HG03064 (cell line): Measurements from ENCODE around the gene STARD3.
"Not testable (repeated sequence)": the region's sequence is repeated elsewhere in the genome, so short reads cannot be mapped to it uniquely, and the experiment has no call there.

Experiments used
- ATAC-seq: cut with Tn5 transposase; IDR thresholded peaks from one replicate; pipeline ENCODE4 v1.9.1; 2021; ENCODE audit warnings: low read depth; ENCODE audit not compliant: unreplicated experiment

The STARD3 gene

DNA sequence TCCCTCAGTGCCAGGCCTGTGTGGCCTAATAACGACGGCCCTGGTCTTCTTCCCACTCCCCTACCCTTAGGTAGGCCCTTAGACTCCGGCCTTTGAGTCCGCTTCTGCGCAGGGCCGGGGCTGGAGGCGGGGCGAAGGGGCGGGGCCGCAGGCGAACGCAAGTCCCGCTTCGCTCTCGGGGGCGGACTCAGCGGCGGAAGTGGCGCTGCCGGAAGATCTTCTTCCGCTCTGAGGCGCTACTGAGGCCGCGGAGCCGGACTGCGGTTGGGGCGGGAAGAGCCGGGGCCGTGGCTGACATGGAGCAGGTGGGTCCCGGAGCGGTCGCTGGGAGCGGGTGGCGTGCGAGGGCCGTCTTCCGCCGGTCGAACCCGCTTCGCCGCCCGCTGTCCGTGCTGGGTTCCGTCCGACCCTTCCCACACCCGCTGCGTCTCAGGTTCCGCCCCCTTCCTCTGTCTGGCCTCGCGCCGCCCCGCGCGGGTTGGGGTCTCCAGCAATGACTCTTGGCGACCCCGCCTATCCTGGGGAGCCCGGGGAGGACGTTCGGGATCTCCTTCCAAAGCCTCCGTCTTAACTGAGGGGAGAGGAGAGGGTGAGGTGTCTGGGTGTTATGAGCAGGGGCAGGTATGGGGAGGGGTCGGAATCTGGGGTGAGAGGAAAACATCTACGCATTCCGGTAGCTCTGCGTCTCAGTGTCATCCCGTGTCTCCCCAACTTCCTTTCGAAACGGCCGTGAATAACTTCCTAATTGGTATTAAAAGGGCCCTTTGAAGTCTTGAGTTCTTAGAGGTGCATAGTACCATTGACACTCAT lies at the start of gene STARD3:
Gene STARD3 (plus strand): TSS at position 218 of the 810 bp plus-strand sequence. CDS start 16,388 bp downstream, outside the sequence.
- ATAC-seq = peak; percentile 70

DNA sequence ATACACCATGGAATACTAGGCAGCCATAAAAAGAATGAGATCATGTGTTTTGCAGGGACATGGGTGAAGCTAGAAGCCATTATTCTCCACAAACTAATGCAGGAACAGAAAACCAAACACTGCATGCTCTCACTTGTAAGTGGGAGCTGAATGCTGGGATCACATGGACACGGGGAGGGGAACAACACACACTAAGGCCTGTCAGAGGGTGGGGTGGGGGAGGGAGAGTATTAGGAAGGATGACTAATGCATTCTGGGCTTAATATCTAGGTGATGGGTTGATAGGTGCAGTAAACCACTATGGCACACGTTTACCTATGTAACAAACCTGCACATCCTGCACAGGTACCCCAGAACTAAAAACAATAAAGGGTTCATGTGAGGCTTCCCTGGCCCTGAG lies 46.8 kb upstream of the STARD3 start:
- ATAC-seq = not testable (repeated sequence)

DNA sequence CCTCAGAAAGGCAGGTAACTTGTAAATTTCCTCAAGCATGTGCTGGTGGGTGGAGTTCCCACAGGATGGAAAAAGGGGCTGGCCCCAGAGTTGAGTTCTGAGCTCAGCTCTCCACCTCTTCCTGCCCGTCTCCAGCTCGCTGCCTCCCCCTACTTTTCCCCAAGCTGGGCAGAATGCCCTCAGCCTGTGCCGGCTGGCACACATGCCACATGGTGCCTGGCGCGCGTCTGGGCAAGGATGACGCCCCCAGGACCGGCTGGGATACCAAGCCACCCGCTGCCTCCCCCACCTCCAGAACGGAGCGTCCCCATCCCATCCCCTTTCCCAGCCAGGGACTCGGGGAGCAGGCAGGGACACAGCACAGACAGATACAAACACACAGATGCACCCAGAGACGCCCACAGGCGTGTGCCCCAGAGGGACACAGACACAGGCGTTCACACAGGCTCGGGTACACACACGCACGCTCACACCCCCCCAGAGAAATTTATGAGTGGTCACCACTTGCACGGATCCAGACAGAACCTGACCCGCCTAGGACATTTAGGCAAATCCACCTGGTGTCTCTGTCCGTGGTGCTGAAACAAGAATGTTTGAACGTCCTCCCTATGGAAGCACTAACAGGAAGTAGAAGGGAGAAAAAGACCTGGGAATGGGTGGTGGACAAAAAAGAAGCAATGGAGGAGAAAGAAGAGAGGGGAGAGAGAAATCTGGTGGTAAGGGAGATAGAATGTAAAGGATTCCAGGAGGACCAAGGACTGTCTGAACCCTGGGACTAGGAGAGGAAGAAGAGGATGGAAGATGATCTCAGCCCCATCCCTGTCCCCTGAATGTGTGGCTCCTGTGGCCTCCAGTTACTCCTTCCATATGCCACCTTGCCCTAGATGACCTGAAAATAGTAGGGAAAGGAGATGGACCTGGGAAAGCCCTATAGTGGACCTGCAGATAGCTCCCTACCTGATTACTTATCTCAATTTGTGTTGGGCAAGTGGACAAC lies 44.7 kb upstream of the STARD3 start:
- ATAC-seq = no peak

DNA sequence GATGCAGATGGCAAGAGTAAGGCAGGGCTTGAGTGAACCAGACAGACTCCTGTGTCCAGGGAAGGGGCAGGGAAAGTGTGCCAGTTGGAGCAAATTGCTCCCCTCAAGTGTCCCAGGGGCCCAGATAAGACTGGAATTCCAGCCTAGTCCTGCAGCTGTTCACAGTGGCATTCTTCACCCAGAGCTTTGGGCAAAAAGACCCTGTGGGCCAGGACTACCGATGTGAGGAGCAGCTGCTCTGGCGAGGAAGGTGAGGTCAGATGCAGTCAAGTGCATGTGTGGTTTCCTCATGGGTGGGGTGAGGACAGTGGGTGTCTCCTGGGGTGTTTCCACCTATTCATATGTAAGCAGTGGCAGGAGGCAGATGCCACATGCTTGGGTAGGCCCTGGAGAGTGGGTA lies 43.6 kb upstream of the STARD3 start:
- ATAC-seq = no peak

DNA sequence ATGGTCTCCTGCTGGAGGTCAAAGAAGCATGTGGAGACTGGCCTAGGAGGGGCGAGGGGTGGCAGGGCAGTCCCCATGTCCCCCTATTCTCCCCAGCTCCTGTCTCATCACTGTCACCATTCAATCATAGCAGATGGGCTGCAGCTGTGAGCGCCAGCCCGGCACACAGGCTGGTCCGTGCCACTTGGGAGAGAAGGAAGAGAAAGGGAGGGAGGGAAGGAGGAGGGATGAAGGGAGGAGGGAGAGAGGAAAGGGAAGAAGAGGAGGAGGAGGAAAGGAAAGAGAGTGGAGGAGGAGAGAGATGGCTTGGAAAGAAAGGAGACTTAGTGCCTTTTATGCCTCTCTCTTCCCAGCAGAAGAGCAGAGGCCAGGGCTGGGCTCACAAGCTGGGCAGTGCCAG lies 41.6 kb upstream of the STARD3 start:
- ATAC-seq = no peak

DNA sequence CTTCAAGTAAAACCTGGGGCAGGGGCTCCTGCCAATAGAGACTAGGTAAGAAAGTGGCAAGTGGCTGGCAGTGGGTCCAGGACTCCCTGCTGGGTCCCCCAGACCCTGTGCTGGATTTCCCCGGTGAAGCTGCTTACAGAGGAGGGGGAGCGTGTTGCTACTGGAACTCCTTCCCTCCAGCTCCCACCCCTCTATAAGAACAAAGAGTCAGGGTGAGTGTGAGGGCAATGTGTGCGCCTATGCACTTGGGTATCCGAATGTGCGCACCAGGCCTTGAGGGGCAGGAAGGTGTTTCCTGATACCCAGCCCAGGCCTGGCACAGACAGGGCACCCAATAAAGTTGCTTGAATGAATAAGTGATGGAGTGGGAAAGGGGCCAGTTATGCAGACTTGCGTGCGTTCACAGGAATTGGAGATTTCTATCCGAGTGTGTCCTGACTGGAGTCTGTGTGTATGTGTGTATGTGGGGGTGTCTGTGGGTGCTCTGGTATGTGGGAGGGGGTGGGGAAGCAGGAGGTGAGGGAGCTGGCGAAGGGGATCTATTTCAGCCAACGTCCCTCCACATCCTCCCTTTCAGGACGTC lies 40.9 kb upstream of the STARD3 start:
- no peak for ATAC-seq

DNA sequence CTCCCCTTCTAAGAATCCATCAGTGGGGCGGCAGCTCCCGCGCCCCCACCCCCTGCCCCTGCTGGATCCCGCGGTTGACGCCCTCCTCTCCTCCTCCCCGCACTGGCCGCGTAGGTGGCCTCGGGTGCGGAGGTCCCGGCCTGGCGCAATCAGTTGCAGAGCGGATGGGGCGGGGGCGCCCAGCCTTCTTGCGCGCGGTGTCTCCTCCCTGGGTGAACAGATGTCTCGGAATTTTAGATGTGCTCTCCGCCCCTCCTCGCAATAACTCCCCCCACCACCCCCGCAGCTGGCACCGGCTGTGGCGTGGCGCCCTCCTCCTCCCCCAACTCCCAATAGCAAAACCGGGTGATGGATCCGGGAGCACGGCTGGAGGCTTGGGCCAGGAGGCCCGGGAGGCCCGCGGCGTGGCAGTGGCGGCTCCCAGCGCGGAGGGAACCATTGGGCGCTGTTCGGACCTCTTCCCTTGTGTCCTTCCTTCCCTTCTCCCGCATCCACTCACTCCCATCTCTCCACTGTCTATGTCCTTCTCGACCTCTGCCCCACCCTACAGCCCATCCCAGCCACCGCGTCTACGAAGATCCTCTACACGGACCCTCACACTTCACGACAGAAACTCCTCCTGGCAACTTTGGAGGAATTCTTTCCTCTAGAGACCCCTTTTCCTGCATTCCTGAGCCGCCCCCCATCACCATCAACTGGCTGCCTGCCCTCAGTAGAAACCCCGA lies 40.2 kb upstream of the STARD3 start:
- ATAC-seq = no peak

DNA sequence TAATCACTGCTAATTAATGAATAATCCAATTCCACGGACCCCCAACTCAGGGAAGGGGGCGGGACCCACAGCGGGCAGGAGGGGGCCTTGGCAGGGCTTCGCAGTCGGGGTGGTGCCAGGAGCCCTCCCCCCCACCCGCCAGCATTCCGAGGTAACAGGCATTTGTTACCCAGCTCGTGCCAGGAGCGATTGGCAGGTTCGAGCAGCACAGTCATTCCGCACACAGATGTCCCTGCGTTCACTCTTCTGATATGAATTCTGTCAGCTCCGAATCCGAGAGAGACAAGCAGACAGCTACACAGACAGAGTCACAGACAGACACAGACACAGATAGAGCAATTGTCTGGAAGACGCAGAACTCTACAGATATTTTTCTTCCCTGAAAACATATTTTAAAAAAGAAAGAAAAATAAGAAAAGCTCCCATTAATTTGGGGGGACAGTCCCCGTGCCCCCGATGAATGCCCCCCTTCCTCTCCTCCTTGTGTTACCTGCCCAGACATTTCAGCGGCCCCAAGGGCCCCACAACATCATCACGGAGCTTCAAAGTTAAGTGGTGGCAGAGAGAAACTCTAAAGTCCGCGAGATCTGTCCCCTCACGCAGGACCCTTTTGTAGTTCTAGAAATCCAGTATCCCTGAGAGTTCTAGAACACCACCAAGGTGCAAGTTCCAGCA lies 39.4 kb upstream of the STARD3 start:
- no peak for ATAC-seq

DNA sequence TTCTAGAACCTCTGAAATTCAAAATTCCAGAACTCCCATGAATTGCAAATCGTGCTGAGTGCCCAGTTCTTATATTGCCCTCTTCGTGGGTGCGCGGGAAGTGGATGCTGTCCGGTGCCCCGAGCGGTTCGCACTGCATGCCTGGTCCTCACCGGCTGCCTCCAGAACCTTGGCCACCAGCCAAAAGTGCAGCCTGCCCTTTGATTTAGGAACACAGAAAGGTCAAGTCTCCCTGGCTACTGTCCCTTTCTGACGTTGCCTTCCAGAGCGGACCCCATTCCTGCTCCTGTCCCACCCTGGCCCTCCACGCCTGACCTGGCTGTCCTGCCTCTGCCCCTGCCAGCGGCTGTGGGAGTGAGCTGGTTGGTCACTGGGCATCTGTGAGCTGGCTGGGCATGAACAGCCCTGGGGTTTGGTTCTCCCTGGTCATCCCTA lies 38.9 kb upstream of the STARD3 start:
- ATAC-seq = no peak

DNA sequence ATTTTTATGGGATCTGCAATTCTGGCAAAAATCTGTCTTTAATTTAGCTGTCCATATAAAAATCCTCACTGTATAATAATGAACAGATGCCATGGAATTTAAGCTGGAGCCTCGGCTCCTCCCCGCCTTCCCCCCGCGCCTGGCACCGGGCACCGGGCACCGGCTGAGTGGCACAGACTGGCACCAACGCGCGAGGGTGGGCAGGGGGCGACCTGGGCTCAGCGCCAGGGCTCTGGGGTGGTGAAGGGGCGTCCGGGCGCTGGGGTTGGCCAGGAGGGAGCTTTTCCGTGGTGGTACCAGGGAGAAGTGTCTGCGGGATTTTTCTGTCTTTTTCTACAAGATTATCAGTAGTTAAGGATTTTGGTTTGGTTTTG lies 38.3 kb upstream of the STARD3 start:
- no peak for ATAC-seq

DNA sequence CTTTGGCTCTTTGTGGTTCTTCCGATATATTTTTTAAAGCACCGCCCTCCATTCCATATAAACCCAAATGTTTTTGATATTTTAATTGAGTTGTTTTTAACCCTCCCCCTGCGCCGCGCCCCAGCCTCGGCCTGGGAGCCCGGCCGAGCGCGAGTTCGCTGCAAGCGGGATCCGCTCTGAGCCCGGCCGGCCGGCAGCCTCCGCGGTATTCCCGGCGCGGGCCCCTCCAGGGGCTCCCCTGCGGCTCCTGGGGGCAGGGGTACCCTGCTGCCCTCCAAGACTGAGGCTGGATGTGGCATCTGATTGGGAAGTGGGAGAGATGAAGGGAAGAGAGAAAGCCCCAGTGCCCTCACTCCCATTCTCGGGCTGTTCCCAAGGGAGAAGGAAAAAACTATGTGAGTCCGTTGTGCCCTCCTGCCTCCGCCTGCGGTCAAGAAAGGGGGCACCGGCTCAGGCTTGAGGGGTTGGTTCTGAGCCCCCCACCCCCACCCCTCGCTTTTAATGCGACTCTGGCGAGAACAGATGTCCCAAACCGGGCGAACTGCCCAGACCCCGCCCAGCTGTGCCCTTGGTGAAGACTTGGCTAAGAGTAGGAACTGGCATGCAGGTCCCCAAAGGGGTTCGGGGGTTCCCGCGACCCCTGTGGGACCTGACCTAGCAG lies 37.8 kb upstream of the STARD3 start:
- ATAC-seq = no peak

DNA sequence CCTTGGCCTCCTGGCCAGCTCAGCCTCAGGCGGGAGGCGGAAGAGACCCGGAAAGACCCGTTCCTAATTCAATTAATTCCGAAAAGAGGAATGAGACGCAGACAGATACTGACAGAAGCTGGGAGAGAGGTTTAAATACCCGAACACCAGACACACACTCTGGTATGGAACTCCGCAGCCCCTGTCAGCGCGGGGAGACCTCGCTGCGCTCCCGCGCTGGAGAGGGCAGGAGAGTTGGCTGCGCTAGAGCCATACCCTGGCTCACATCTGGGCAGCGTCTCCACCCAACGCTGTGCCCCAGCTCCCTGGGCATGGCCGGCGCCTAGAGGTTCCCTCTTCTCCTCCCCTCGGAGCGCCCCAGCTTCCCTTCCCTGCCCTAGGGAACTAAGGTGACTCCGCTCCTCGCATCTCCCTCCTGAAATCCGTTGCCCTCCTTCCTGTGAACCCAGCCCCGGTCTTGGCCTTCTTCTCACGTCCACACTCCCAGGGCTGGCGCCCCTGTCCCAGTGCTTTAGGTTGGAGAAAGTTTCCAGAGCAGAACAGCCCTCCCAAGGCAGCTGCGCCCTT lies 37.2 kb upstream of the STARD3 start:
- ATAC-seq = no peak

DNA sequence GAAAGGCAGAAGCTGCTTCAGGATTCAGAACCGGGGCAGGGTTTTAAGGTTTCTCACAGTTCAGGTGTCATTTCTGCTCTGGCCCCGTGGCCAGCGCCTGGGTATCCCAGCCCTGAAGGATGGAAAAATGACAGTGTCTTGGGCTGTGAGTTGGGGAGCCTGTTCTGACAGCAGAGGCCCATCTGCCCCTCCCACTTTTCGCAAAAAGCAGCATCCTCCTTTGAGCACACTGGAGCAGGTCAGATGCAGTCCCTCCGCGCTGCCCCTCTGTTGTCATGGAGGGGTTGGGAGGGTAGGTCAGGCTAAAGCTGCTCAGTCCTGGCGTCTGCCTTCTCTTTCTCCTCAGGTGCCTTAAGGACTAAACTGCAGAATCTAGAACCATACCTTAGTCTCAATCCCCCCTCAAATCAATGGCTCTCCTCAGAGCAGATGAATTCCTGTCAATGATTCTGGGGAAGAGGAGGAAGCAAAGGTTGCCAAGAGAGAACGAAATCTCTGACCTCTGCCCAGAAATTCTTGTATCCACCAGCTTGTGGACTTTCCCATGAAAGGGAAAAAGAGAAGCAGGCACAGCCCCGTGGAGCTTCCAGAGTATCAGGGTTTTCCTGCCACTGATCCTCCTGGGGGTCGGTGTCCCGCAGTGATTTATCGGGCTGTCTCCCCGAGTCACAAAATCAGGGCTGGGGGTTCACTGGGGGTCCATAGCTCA lies 36.5 kb upstream of the STARD3 start:
- no peak for ATAC-seq

DNA sequence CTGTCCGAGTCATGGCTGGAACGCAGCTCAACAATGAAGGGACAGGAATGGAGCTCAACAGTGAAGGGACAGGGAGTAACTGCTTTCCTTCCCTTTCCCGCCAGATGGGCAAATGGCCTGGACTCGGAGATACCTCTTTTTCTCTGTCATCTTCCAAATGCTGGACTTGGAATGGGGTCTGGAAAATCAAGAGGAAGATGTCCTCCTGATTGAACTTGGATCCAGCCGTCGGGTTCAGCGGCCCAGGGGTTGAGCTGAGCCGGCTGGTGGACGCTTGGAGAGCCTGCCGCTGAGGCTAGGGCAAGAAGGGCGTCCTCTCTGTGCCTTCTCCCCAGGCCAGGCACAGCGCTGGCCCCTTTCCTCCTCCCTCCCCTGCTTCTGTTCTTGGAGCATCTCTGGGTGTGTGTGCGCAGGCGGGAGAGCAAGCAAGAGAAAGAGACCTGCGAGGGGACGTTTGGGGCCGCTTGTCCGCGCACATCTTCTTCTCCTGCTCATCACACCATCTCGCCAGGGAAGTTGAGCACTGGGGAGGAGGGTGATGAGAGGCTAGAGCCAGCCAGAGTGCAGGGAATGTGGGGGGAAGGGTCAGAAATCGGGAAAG lies 35.8 kb upstream of the STARD3 start:
- ATAC-seq = no peak

DNA sequence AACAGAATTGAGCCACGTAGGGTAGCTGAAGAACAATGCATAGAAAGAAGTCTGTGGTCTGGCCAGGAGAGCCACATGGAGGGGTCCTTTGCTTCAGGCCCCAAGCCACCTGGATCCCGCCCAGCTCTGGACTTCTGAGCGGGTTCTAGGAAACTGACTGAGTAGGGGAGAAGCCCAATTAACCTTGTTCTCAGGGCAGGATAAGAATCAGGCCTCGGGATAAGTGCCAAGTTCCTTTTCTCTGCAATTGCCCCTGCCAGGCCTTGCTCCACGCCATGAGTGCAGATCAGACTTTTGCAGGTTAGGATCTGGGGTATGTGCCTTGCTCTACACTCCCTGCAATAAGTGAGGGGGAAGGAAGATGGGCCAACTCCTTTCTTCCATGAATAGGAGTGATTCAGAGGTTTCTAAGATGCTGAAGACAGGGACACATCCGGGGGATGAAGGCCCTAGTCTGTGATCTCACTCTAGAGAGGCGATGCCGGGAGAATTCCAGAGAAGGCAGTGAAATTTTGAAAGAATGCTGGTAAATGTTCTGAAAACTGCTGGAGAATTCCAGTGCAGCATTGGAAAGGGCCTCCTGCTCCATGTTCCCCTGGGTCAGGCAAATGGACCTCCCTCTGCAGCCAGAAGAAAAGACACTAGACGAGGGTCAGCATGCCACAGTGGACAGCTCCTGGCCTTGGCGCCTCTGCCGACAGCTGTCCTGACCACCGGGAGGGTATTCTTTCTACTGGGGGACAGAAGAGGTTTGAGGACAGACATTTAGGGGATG lies 35.0 kb upstream of the STARD3 start:
- ATAC-seq = no peak

DNA sequence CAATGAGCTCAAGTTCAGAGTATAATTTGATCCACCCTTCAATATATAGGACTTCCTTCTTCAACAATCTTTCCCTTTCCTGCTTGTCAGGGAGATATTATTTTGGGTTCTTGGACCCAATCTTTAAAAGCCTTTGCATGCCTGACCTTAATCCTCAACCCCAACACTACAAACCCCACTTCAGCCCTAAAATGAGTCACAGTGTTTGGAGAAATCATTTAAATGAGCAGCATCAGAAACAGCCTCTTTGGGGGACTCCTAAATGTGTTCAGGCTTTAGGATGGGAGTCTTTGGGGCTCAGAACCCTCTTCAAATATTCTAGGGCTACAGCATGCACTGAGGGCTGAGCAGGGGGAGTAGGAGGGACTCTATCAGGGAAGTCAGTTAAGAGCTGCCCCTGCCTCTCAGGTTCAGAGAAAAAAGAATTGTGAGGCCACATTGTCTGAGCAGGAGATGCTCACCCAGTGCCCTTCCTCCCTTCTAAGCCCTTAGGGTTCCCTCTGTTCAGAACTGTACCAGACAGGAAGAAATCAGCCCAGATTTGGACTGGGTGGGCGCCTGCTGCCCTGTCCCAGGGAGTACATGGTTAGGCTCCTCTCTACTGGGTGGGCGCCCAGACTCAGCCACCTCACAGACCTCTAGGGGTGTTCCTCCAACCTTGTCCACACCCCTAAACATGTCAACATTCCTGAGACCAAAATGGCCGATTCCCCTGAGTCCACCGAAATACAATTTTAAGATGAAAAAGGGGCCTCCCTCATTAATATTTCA lies 34.2 kb upstream of the STARD3 start:
- no peak for ATAC-seq
